Measurements from ENCODE around the gene ELFN2.
A peak's percentile ranks its signal among the peaks of the same experiment; 100 is the strongest.

ELFN2 gene

DNA sequence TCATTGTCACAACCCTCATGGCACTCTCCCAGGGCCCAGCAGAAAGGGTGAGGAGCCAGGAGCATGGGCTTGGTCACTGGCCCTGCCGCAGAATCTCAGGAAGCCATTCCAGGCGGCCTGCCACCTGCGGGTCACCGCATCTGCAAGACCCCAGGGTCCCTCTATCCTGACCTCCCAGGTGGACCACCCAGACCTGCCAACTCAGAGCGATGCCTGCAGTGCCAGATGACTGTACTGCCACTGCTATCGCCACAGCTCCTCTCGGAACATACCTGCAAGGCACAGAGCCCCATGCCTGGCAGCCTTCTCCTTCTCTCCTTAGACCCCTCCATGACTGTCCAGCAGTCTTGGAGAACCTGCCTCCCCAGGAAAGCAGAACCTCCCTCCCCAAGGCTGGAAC lies 26.4 kb upstream of the ELFN2 start:
- no peak for DNase-seq

DNA sequence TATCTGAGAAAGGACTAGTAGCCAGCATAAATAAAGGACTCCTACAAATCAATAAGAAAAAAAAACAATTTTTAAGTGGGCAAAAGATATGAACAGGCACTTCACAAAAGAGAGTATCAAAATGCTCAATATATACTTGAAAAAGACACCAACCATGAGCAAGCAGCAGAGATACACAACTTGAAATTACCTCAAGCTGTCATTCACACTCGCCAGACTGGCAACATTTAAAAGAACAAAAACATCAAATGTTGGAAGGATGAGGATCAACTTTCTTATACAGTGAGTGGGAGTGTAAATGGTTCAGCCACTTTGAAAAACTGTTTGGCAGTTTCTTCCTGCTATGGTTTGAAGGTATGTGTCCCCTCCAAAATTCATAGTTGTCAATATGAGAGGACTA lies 23.9 kb upstream of the ELFN2 start:
- DNase-seq: no peak

DNA sequence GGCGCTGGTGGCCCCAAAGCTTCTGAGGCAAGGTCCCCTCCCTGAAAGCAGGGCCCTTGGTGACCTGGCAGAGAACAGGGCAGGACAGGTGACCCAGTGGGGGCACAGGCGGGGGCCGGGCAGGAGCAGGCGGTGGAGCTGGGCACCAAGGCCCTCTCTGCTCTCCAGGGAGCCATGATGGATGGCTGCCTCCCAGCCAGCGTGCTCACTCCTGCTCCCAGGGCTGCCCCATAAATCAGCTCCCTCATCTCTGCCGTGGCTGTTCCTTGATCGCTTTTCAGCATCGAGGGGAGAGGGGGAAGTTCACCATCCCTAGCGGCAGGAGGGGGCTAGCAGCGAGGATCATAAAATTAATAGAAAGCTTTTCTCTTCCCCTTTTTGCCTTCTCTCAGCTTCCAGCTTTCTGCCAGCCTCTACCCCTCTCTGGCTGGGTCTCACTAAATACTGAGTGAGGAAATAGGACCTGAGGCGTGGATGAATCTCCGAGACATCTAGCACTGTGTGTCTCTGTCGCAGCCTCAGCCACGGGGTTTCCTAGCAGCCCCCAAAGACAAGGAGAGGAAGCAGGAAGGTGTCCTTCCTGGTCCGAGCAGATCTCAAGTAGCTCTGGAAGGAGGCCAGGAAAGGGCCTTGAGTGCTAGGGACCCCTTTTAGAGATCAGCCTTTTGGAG lies 22.2 kb upstream of the ELFN2 start:
- no peak for DNase-seq

DNA sequence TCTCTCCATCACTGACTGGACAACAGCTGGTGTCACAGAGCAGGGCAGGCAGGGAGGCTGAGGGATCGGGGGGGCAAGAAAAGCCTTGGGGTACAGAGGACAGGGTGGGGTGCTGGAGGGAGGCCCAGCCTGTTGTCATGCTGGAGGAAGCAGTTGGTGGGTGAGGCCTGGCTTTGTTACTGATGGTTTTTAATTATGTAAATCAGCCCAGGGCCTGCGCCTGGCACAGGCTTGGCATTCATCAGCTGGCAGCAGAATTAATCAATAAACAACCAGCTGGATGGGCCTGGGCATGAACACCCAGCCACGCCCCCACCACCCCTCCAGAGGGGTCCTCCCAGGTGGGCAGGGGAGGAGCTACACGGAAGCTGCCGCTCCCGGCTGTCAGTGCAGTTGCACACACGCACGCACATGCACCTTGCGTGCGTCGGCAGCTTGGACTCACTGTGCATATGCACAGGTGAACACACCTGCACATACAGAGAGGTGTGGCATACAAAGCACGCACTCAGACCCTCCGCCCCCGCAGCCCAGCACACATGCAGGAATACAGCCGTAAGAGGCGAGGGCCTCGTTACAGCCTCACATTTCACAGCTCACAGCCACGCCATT lies 21.3 kb upstream of the ELFN2 start:
- DNase-seq: no peak

DNA sequence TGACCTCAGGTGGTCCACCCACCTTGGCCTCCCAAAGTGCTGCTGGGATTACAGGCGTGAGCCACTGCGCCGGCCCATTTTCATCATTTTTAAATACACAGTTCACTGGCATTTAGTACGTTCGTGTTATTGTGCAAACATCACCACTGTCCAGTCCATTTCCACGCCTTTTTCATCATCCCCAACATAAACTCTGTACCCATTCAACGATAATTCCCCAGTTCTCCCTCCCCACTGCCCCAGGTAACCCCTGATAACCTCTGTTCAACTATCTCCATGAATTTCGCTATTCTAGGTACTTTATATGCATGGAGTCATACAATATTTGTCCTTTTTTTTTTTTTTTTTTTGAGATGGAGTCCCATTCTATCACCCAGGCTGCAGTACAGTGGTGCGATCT lies 18.2 kb upstream of the ELFN2 start:
- DNase-seq: no peak

DNA sequence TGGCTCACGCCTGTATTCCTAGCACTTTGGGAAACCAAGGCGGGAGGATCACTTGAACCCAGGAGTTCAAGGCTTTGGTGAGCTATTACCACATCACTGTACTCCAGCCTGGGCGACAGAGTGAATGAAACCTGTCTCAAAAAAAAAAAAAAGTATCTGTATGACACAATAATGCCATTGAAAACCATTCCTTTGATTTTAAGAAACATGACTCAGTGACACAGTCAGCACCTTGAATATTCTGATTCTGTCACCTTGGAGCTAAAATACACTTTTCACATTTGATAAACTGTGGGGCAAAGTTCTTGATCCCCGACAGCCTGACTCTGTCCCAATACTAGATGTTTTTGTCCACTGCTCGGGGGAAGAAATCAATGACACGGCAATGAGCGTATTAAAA lies 16.7 kb upstream of the ELFN2 start:
- DNase-seq: no peak

DNA sequence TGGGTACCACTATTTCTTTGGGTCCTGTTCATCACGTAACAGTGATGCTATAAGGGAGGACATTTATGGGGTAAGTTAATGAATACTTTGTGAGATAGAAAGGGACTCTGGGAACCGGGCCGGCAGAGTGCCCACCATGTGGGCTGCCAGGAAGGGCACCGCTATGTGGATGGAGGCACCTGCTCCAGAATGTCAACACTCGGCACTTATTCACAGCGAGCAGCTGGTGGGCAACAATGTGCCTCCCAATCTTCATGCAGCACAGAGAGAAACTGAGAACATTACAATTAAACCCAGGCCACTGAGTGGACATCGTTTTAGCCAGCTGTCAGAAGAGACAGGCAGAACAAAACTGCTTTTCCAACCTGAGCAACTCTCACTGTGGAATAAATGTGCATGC lies 15.8 kb upstream of the ELFN2 start:
- no peak for DNase-seq

DNA sequence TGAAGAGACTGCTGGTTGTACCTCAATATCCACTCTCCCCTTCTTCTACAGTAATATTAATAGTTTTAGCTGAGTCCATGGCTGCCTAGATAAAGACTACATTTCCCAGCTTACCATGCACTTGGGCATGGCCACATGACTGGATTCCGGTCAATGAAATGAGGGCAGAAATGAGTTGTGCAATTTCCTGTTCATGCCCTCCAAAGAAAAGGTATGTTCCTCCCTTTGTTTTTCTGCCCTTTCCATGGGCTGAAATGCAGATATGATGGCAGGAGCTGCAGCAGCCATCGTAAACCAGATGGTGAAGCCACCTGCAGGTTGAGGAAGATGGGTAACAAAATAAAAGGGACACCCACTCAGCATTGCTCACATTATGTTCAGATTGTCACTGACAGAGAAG lies 15.3 kb upstream of the ELFN2 start:
- no peak for DNase-seq

DNA sequence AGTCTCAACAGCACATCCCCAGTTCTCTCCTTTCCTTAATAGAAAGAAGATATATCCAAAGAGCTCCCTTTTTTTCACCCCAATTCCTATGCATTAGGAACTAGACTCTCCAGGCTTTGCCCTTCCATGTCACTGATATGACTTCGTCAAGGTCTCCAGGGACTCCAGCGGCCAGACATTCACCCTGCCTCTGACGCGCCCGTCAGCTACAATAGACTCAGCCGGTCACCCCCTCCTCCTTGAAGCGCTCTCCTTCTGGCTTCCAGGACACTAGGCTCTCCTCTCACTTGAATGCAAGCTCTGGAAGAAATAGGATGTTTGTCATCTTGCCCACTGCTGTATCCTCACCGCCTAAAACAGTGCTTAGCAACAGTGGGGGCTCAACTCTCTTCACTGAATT lies 14.9 kb upstream of the ELFN2 start:
- DNase-seq: no peak

DNA sequence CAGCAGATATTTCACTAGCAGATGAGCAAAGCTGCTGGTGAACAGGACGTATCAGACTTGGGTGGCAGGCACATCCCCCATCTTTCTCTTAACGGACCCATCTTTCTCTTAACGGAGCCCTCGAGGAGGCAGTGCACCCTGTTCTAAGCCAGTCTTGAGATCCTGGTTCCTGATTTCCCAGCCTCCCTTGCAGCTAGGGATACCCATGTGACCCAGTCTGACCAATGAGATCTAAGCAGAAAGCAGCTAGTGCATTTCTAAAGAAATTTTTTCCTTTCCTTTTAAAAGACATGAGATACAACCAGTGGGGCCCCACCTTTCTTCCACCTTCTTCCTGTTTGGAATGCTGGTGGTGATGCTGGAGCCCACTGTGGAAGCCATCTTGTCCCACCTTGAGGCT lies 13.6 kb upstream of the ELFN2 start:
- DNase-seq: no peak

DNA sequence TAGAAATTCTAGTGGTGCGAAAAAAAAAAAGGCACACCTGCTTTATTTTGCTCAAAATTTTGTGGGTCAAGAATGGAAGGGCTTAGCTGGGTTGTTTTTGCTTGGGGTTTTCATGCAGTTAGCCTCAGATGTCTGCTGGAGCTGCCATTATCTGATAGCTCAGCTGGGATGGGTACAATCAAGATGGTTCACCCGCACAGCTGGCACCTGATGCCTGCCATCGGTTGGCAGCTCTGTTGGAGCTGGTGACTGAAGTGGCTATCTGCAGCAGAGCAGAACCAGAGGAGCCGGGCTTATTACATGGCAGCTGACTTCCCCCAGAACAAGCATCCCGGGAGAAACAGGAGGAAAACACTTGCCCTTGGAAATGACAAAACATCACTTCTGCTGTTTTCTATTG lies 12.1 kb upstream of the ELFN2 start:
- DNase-seq: no peak

DNA sequence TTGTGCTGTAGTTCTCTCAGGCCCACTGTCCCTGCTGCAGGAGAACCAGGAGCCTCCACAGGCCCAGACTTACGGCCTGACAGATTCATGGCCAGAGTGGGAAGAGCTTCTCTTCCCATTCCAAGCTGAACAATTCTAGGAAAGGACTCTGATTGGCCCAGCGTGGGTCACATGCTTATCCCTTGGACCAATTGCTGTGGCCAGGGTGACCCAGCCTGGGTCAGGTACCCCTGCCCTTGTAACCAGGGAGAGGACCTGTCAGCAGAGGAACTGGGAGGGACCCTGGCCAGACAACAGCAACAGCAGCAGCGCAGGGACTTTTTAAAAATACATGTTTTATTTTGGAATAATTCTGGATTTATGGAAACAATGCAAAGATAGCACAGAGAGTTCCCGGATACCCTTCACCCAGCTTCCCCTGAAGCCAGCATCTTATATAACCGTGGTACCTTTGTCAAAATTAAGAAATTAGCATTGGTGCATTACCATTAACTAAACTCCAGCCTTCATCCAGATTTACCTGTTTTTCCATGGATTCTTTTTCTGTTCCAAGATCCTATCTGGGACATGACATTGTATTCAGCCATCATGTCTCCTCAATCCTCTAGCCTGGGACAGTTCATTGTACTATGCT lies 8.8 kb upstream of the ELFN2 start:
- DNase-seq: no peak

DNA sequence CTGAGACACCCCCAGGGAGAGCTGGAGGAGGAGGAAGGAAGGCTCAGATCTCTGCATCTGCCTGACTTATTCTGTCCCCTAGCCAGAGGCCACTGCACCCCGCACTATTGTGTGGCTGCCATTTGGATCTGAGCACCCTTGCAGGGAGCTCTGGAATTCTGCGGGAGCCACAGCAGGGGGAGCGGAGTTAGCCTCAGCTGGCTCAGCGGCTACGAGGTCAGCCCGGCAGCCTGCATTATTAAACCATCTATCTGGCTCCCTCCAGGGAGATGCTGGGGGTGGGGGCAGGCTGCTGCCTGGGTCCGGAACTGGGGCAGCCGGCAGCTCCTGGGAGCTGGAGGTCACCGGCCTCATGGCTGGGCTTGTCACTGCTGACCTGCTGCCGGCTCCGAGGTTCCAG lies 6.5 kb upstream of the ELFN2 start:
- DNase-seq: no peak

DNA sequence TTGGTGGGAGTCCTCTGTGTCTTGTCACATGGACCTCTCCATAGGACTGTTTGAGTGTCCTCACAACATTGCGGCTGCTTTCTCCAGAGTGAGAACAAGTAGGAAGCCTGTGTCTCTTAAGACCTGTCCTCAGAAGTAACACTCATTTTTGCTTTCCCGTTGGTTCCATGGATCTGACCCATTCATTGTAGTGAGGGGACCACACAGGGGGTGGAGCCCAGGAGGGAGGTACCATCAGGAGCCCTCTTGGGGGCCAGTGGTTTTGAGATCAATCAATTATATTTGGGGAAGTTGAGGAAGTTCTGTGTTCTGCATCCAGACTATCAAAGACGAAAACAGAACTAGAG lies 5.4 kb upstream of the ELFN2 start:
- no peak for DNase-seq

DNA sequence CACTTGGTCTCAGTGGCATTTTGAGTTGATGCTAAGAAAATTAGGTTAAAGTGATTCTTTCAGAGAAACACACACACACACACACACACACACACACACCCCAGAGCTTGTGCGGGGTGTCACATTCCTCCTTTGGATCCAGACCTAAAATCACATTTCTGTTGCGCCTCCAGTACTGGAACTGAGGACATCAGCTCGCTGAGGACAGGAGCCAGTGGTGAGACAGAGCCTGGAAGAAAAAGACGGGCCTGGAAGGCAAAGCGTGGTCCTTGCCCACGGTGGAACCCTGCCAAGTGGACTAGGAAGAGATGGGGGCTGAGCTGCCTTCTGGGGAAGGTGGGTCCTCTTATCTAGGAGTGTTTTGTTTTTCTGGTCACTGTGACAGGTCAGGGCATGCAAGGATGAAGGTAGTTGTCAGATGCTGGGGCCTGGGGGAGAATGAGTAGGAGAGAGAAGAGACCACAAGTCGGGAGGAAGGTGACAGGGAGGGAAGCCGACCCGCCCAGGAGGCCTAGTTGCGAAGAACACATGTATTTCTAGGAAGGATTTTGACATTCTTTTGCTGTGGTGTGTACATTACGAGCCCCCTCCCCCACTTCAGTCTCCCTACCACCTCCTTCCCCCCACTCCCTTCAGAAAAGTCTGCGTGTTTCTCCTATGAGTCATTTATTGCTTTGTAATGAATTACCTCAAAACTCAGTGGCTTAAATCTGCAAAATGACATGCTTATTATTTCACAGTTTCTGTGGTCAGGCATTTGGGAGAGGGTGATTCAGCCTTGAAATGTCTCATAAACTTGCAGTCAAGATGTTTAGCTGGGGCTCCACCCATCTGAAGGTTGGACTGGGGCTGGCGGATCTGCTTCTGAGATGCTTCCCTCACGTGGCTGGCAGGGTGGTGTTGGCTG lies 4.8 kb upstream of the ELFN2 start:
- DNase-seq: no peak

DNA sequence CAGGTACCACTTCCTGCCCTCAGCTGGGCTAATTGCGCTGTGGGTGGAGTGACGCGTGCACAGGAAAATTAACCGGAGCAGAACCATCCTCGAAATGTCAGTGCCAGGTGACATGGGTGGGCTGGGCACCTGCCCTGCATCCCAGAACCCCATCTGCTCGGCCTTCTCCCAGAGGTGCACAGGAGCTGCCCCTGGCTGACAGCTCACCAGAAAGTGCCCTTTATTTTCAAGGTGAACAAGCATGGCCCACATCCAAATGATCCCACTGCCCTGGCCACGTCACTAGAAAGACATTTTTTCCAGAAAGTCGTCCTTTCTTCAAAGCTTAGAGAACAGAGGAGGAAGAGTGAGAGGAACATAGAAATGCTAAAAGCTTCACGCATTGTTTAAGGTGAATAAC lies 4.1 kb upstream of the ELFN2 start:
- DNase-seq: no peak

DNA sequence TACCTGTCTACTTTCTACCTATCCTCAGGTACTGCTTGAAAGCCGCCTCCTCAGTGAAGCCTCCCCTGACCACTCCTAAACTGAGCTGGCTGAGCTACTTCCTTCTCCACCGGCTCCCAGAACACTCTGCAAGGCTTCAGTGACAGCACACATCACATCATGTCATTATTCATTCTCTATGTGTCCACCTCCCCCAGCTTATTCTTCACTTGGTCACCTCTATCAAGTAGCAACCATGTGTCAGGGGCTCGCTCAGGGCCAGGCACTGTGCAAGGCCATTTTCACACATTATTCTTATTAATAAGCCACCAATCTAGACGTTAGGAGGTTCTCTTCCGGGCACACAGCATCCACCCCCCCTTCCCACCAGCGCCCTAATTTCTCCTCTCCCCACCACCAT lies 3.7 kb upstream of the ELFN2 start:
- DNase-seq: no peak

DNA sequence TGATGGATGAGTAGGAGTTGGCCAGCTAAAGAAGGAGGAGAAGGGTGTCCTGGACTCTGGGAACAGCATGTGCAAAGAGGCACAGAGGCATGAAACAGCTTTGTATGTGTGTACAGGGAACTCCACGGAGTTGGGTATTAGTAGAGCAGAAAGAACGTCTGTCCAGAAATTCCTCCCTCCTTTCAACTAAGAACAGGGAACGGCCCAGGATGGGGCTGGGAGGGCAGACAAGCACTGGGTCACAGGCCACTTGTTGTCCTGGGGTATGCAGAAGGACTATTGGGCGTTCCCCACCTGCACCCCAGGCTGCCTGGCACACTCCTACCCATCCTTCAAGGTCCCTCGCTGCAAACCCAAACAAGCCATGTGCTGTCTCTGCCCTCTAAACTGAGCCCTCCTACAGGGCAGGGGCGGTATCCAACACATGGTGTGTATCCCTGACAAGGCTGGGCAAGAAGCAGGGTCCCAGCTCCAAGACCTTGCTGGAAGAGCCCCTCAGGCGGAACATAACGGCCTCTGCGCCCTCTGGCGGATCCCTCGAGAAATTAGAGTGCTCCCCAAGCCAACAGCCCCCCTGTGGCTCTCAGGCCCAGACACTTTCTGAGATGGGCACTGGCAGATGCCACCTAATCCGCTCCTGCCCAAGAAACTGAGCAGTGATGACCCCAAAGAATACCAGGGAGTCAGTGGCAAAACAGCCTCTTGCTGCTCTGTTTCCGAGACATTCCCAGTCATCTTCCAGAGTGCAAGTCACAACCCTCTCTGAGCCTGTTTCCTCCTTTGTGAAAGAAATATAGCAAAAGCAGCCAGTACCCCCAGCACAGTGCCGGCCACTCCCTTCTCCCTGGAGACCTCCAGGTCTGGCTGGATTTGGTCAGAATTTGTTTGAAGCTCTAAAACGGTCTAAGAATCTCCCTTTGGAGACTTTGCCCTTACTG lies 1.6 kb upstream of the ELFN2 start:
- DNase-seq: peak; percentile 8 to 71 (median 44)

DNA sequence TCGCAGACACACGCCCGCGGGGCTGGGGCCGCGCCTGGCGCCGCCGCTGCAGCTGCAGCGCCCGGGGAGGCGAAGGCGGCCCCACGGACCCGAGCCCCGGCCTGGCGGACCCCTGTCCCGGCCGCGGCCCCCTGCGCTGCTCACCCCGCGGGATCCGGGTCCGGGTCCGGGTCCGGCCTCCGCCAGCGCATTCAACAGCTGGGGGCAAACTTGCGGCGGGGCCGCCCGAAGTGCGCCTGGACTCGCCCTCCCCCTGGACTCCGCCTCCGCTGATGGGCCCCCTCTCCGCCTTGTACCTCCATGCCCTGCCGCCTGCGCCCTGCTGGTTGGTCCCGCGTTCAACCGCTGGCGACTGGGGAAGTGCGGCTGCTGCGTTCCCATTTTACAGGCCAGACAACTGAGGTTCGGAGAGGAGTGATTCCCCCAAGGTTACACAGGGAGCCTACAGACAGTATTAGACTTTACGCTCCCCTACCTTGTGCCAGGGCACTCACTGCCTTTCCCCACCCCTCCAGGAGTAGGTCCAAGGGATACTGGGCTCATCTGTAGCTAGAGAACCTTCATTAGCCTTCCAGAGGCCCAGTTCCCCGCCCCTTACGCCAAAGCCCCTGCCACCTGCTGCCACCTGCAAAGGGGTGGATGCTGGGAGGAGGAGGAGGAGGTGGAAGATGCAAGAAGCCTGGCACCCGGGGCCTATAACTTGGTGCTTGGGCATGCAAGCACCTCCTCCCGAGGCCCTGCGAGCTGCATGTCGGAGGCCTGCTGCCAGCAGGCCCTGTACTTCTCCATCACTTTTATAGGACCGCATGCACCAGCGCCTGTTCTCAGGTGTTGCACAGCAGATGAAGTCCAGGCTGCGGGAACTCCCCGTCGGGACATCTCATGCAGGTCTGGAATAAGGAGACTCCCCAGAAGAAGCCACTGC lies 694 bp upstream of the ELFN2 start:
- DNase-seq: no peak

DNA sequence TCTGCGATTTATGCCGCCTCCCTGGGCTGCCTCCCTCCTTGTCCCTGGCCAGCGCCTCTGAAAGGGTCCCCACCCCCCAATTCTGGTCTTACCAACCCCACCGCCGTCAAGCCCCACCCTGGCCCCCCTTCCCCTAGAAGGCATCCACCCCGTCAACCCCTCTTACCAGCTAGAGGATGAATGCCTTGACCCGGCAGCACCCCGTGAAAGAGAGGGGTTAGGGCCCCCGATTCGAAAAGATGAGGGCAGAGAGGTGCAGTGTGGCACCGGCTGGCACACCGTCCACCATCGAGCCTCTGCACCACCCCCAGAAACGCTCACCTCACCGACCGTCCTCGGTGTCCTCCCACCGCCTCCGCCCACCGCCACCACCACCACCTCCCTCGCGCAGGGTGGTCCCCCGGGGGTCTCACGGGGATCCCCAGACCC lies 559 bp downstream of the ELFN2 start:
- no peak for DNase-seq
